ENCODE measurements around the gene KIF26B.
"Not testable (repeated sequence)": the region's sequence is repeated elsewhere in the genome, so short reads cannot be mapped to it uniquely, and the experiment has no call there.

Gene KIF26B

GRCh38 chr1:245397771-245398170 is 243.0 kb downstream of the KIF26B start:
- no peak for DNase-seq

GRCh38 chr1:245398180-245398579 is 243.4 kb downstream of the KIF26B start:
- no peak for DNase-seq

DNA sequence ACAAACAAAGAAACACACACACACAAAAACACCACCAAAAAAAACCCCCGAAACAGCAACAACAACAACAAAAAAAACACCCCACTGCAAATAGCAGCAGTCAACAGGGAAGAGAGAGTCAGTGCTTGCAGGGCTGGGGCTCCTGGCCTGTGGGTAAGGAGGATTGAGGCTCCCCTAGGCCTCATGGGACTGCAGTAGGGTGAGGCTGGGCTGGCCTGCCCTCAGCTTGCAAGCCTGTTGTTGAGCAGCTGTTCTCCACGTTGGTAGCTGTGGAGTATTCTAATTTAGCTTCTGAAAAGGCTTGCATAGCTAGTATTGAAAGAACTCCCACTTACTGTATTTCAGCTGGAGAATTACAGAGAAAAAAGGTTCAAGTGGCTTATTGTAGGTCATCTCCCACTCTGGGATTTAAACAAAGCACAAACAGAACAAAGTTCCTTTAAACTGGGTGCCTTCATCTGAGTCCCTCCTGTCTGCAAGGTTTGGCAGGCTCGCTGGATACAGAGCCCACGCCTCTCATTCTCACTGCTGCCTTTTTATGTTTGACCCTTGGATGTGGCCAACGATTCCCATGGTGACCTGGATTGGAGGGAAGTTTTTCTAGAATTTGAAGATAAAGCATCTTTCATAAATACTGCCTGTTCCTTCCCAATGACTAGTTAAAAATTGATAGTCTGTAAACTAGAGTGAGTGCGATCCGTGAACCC is 247.2 kb downstream of the KIF26B start:
- no peak for DNase-seq

DNA sequence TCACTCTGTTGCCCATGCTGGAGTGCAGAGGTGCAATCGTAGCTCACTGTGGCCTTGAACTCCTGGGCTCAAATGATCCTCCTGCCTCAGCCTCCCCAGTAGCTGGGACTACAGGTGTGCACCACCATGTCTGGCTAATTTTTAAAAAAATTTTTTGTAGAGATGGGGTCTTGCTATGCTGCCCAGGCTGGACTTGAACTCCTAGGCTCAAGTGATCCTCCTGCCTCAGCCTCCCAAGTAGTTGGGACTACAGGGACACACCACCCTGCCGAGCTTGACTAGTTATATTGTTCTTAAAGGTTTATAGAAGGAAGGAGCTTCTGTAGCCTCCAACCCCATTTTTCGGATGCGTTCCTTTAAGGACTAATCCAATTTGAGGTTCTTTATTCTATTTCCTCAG is 248.2 kb downstream of the KIF26B start:
- not testable (repeated sequence) for DNase-seq

GRCh38 chr1:245404527-245404926 is 249.7 kb downstream of the KIF26B start:
- DNase-seq, result no peak

- no peak for DNase-seq
These were observed 250.2 kb downstream of the KIF26B start for GRCh38 chr1:245404952-245405351.

GRCh38 chr1:245406426-245406825 is 251.6 kb downstream of the KIF26B start:
- DNase-seq, result no peak

DNA sequence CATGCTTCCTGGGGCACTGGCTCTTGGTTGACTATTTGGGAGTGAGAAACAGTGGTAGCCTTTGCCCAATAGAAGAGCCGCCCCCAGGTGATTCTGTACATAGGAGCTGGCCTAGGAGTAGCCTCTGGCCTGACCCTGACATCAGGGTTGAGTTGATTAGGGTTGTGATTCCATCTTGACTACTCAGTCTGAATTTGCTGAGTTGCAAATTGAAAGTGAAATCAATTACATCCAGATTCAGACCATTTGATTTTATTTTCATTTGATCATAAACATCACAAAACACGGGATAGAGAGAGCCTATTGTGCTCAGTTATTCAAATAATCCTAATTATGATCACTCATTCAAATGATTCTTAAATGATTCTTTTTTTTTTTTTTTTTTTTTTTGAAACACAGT is 253.2 kb downstream of the KIF26B start:
- DNase-seq, result no peak

- DNase-seq, result no peak
These were observed 254.8 kb downstream of the KIF26B start for GRCh38 chr1:245409341-245410195.

- no peak for DNase-seq
These were observed 256.7 kb downstream of the KIF26B start for GRCh38 chr1:245411245-245412036.

DNA sequence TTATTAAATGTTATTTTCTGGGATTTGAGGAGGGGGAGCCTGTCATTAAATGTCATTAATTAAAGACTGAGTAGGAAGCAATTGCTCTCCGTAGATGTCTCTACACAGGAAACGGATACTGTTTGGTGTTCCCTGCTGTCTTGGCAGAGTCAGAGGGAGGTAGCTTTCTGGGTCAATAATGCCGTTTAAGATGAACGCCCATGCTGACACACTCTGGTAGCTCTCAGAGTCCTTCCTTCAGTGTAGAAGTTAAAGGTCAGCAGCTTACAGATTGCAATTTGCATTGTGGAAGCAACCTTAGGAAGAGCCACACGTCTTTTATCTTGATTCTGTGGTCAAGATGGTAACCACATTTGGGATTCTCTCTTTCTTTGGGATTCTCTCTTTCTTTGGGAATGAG is 257.5 kb downstream of the KIF26B start:
- no peak for DNase-seq

DNA sequence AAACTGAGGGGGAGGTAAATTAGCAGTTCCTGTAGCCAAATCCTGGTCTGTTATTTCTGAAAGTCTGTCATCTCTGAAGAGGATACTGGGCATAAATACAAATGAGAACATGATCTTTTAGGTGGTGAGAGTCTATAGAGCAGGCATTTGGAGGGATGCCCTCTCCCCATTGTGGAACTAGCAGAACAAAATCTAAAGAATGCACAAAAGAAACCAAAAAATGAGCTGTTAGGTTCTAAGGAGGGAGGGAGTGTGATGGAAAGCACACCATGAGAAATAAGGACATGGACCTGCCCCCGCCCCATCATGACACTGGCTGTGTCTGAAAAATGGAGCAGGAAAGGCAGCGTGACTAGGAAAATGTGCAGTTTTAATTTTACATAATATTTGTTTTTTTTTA is 262.0 kb downstream of the KIF26B start:
- DNase-seq, result no peak

GRCh38 chr1:245418077-245418476 is 263.3 kb downstream of the KIF26B start:
- DNase-seq, result no peak

DNA sequence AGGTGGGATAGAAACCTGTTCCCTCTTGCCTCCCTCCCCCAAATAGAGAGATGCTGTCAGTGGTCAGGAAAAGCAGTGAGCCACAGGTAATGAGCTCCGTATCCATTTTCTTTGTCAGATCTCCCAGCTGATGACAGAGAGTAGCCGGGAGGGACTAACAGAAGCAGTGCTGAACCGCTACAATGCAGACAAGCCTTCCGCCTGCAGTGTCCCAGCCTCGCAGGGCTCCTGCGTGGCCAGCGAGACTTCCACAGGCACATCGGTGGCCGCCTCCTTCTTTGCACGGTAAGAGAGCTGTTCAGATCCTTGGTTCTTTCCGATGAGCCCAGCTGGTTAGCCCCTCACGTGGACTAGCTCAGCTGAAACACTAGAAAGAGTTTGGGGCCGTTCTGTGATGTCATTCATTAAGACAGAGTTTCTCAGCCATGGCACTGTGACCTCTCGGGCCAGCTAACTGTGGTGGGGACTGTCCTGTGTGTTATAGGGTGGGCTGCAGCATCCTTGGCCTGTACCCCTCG is 264.7 kb downstream of the KIF26B start:
- no peak for DNase-seq

DNA sequence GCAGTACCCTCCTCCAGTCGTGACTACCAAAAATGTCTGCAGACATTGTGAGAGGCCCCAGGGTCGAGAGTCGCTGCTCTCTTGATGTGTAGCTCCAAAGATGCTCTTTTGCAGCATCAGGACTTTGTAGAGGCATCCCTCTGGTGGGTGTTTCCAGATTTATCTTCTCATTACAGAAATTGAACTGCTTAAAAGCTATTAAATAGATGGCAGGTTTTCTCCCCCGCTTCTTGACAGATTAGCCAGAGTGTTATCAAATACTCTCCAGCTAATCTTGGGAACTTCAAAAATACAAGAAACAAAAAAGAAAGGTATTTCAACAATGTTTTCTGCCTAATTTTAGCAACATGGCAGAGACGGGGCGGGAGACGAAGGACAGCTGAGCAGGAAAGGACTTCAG is 265.2 kb downstream of the KIF26B start:
- no peak for DNase-seq

DNA sequence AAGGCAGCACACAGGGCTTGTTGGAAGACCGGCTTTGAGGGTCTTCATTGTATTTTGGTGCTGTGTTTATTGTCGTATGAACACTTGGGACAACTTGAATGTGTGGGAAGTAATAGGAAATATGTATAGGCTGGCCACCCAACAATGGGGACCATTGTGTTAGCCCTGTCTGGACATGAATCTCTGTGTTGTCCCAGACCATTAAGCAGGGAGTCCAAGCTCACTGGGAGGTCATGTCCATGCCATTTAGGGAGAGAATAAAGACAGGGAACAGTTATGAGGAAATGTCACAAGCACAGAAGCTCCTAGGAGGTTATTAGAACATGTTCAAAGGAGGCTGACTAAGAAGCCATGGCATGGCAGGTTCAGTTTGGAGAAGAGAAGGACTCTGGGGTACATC is 266.1 kb downstream of the KIF26B start:
- no peak for DNase-seq

DNA sequence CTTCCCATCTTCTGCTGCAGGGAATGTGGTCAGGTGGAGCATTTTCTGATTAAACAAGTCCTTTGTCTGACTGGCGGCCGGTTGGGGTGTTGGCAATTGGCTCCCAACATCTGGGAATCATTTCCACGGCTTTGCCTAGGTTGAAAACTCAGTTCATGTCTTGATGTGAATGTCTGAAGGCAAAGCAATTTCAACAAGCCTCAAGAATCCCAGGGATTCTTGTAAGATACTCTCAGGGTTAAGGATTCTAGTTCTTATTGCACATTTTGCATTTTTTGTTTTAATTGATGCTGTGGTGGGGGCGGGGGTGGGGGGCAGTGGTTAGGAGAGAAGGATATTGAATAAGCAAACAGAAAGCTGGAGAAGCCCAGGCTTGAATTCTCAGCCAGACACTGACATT is 273.9 kb downstream of the KIF26B start:
- DNase-seq, result no peak

- no peak for DNase-seq
These were observed 276.9 kb downstream of the KIF26B start for GRCh38 chr1:245431706-245432105.

DNA sequence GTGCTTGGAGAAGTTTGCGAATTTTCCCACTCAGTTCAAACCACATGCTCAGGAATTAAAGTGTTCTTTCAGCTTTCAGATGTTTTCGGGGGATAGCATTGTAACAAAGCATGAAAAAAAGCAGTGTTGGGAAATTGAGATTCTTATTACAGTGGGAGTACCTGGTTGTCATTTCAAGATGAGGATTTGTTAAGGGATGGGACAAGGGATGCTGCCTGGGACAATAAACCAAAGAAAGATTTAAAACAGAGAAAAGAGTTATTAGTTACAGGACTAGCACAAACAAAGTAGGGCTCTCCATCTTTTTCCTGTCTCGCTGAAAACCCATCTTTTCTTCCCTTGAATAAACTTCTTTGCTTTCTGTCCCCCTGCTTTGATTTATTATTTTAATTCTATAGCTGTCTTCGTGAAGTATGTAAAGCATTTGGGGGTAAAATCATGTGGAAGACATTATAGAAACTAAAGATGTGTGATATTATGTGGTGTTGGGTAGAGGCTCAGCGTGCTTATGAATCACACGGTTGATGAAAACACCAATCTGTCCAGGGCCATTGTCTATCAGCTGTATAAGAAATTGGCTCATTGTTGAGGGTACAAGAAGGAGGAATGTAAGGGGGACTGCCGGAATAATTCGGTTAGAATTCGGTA is 277.6 kb downstream of the KIF26B start:
- DNase-seq, result no peak

- DNase-seq, result no peak
These were observed 278.8 kb downstream of the KIF26B start for GRCh38 chr1:245433561-245433960.

DNA sequence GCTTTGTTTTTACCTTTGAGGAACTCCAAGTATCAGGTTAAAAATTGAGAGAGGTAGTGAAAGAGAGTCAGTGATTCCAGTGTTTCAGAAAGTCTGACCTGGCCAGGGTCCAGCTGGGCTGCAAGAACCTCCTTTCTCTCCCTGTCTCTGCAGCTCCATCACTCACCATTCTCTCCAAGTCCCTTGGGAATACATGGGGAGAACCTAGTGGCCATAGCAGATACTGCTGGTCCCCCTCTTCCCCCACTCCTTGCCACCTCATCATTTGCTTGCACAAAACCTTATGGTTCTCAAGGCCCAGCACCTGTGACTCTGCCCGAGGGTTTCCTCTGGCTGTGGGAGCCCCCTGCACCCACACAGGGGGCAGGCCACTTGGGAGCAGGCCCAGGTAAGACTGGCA is 279.5 kb downstream of the KIF26B start:
- DNase-seq, result no peak

- no peak for DNase-seq
These were observed 281.6 kb downstream of the KIF26B start for GRCh38 chr1:245436407-245436806.

Measured in stimulated activated CD4-positive, alpha-beta T cell treated with anti-CD3 and anti-CD28 coated beads, Interleukin-4, amount 100 ng/mL, for 24 hours (primary cell).